Neutrophil (primary cell): ENCODE data around the gene DLG4.

ENCODE experiments used
- H3K27ac ChIP-seq: fragments of 200-600 bp; sonication (generic); 2 replicates; pipeline ENCODE4 v1.5.1; 2016; ENCODE audit warnings: mild to moderate bottlenecking, moderate library complexity
- H3K27me3 ChIP-seq: fragments of 200-600 bp; sonication (generic); 2 replicates; pipeline ENCODE4 v1.6.0; 2016; ENCODE audit warnings: mild to moderate bottlenecking
- H3K36me3 ChIP-seq: fragments of 200-600 bp; sonication (generic); 2 replicates; pipeline ENCODE4 v1.5.1; 2017
- H3K4me1 ChIP-seq, 2 experiments: fragments of 200-600 bp in 1 of 2; sonication (generic) in 1 of 2; 1 replicate in 1 of 2; 2 replicates in 1 of 2; pipeline versions ENCODE4 v1.5.1 to v1.6.1; 2013 to 2016; ENCODE audit warnings: low read depth in 1 of 2, low read length in 1 of 2, mild to moderate bottlenecking in 1 of 2, moderate library complexity in 1 of 2; ENCODE audit not compliant: control insufficient read depth in 1 of 2, insufficient read depth in 1 of 2
- H3K4me3 ChIP-seq, 2 experiments: fragments of 200-600 bp in 1 of 2; sonication (generic) in 1 of 2; 1 replicate in 1 of 2; 2 replicates in 1 of 2; pipeline ENCODE4 v1.5.1; 2013 to 2016; ENCODE audit warnings: low read depth in 1 of 2, low read length in 1 of 2, mild to moderate bottlenecking in 1 of 2, moderate library complexity in 1 of 2
- H3K9me3 ChIP-seq: fragments of 200-600 bp; sonication (generic); 2 replicates; pipeline ENCODE4 v1.5.1; 2016
- TF ChIP-seq, protein P1 (sequence below): fragments of 200-600 bp; sonication (generic); IDR thresholded peaks from 2 replicates; pipeline ENCODE4 v1.5.1; 2016; ENCODE audit warnings: antibody characterized with exemption

Gene DLG4

DNA sequence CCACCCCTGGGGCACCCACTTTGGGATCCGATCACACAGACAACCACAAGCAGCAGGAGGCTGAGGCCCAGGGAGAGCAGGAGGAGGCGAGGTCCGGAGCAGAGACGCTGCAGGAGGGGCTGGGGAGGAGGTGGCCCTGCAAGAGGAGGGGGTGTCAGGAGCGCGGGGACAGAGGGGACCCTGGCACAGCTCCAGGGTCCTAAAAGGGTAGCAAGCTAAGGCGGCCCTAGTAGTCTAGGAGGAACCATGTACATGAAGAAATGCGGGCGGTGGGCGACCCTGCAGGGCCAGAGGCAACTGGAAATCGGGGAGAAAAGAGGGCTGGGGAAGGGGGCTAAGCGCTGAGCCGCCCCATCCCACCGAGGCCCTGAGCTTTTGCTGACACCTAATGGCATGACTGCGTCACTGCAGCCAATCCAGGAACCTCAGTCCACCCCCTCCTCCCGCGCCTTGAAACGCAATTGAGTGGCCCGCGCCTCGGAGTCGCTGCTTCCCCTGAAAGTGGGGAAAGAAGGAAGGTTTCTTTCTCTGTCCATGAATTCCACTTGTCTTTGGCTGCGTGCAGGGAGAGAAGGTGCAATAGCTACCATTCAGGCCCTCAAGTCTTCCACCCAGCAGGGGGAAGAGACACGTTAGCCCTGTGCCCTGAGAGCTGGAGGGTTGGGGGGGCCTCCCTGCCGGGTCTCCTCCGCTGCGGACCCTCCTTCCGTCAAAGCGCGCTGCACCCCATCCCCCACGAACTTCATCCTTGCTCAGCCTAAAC, 42.3 kb downstream of the DLG4 start:
- no peak overlapping the region for H3K4me3 ChIP-seq

DNA sequence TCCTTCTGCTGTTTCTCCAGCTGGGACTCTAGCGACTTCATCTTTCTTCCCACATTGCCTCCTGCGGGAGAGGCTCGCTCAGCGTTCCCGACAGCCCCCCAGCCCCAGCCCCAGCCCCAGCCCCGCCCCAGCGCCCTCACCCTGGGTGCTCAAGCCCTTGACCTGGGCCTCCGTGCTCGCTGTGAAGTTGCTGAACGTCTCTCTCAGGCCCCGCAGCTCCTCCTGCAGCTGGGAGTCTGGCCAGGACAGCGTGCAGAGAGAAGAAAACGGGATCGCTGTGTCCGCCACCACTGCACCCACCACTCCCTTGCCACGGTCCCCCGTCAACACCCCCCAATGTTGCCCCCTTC, 42.8 kb downstream of the DLG4 start:
- H3K36me3 ChIP-seq = no peaks in the 10 kb centered on the region
- TF ChIP-seq, protein P1, sequence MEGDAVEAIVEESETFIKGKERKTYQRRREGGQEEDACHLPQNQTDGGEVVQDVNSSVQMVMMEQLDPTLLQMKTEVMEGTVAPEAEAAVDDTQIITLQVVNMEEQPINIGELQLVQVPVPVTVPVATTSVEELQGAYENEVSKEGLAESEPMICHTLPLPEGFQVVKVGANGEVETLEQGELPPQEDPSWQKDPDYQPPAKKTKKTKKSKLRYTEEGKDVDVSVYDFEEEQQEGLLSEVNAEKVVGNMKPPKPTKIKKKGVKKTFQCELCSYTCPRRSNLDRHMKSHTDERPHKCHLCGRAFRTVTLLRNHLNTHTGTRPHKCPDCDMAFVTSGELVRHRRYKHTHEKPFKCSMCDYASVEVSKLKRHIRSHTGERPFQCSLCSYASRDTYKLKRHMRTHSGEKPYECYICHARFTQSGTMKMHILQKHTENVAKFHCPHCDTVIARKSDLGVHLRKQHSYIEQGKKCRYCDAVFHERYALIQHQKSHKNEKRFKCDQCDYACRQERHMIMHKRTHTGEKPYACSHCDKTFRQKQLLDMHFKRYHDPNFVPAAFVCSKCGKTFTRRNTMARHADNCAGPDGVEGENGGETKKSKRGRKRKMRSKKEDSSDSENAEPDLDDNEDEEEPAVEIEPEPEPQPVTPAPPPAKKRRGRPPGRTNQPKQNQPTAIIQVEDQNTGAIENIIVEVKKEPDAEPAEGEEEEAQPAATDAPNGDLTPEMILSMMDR = no peak
- H3K27ac ChIP-seq = no peak overlapping the region
- peaks cover 6 to 13% of the 10 kb centered on the region in 2 experiments for H3K4me1 ChIP-seq
- no peaks in the 10 kb centered on the region for H3K9me3 ChIP-seq
- H3K4me3 ChIP-seq = no peak overlapping the region
- peaks cover 81% of the 10 kb centered on the region for H3K27me3 ChIP-seq

More for the DNA sequence above, 42.3 kb downstream of the DLG4 start:
- Histone ChIP-seq H3K9me3 (no peaks in the 10 kb centered on the region), H3K27ac (no peak overlapping the region), H3K4me1 (peaks cover 6 to 13% of the 10 kb centered on the region in 2 experiments), H3K27me3 (peaks cover 75% of the 10 kb centered on the region), H3K36me3 (no peaks in the 10 kb centered on the region)
- TF ChIP-seq, protein P1 = peak; percentile 66

DNA sequence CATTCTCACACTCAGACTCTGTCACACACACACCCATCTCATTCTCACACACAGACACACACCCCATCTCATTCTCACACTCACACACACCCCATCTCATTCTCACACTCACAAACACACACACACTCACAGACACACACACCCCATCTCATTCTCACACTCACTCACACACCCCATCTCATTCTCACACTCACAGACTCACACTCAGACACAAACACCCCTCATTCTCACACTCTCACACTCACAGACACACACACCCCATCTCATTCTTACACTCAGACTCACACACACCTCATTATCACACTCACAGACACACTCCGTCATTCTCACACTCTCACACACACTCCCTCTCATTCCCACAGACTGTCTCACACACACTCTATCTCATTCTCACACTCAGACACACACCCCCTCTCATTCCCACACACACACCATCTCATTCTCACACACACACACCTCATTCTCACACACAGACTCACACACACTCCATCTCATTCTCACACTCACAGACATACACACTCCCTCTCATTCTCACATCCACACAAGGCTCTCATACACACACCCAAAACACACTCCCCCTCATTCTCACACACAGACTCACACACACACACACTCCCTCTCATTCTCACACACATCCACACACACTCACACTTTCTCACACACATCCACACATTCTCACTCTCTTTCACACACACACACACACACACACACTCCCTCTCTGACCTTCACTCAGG, 43.4 kb downstream of the DLG4 start:
- no peaks in the 10 kb centered on the region for H3K9me3 ChIP-seq
- no peaks in the 10 kb centered on the region for H3K36me3 ChIP-seq
- TF ChIP-seq, protein P1 = no peak
- peaks cover 6 to 13% of the 10 kb centered on the region in 2 experiments for H3K4me1 ChIP-seq
- H3K4me3 ChIP-seq = no peak overlapping the region
- peaks cover 83% of the 10 kb centered on the region for H3K27me3 ChIP-seq
- H3K27ac ChIP-seq = no peak overlapping the region

DNA sequence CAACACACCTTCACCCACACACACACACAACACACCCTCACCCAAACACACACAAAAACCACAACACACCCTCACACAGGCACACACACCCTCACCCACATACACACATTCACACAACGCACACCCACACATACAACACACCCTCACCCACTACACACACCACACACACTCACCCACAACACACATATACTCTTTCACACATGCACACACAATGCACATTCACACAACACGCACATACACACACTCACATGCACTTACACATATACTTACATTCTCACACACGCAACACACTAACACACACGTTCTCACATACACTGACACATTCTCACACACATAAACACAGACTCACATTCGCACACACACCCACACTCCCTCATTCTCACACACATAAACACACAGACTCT, 44.3 kb downstream of the DLG4 start:
- TF ChIP-seq, protein P1 = no peak
- Histone ChIP-seq H3K36me3 (no peaks in the 10 kb centered on the region), H3K9me3 (no peaks in the 10 kb centered on the region), H3K4me3 (no peak overlapping the region), H3K27ac (no peak overlapping the region), H3K27me3 (peaks cover 88% of the 10 kb centered on the region), H3K4me1 (peaks cover 6 to 13% of the 10 kb centered on the region in 2 experiments)

DNA sequence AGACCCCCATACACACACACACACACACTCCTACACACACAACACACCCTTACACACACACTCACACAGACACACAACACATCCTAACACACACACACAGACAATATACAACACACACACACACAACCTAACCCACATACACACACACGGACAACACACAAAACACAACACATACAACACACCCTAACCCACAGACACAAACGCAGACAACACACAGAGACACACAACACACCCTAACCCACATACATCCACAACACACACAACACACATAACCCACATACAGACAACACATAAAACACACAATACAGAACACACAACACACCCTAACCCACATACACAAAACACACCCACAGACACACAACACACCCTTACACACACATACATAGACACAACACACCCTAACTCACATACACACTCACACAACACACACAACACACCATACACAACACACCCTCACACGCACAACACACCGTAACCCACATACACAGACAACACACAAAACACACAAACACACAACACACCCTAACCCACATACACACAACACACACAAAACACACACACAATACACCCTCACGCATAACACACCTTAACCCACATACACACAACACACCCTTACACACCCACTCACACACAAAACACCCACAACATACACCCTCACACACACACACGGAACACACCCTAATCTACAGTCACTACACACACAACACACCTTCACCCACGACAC, 44.9 kb downstream of the DLG4 start:
- no peak overlapping the region for H3K4me3 ChIP-seq
- H3K9me3 ChIP-seq = peaks cover under 1% of the 10 kb centered on the region
- H3K27ac ChIP-seq = no peak overlapping the region
- TF ChIP-seq, protein P1 = no peak
- peaks cover 90% of the 10 kb centered on the region for H3K27me3 ChIP-seq
- peaks cover 6 to 13% of the 10 kb centered on the region in 2 experiments for H3K4me1 ChIP-seq
- H3K36me3 ChIP-seq = no peaks in the 10 kb centered on the region
